IMR-90 (cell line): ENCODE data around the gene SSBP2. TPM values are rescaled to one million over a fixed set of nuclear protein-coding genes. Genes with fewer than 3 reads are reported as not detected.

ENCODE experiments used
- ATAC-seq: fragments of 200-7000 bp; cut with Tn5 transposase; 2 replicates; pipeline ENCODE4 v1.9.1; 2020; ENCODE audit warnings: low read depth, mild to moderate bottlenecking, moderate library complexity
- BruUV-seq: library from RNA; stranded (reverse); fragments of 400-500 nt; replicated peaks from 2 replicates; lab custom pipeline; 2021; lab: Mats Ljungman, UMichigan
- CTCF ChIA-PET: fragments of 300-600 bp; formaldehyde crosslinking; extraction: SDS; loops from one replicate; lab custom pipeline; 2021; ENCODE audit warnings: antibody characterized with exemption; lab: Yijun Ruan, JAX
- POLR2A ChIA-PET: fragments of 300-600 bp; sonication (Branson Sonifier 250); formaldehyde crosslinking; loops from one replicate; lab custom pipeline; 2022; ENCODE audit warnings: antibody characterized with exemption; ENCODE audit not compliant: unreplicated experiment; lab: Charles Lee
- DNase-seq: peaks from one replicate; pipeline ENCODE4 v3.0.0; 2013
- H2AFZ ChIP-seq: replicated peaks from 2 replicates; pipeline ENCODE3; 2013; ENCODE audit warnings: low read length, mild to moderate bottlenecking; ENCODE audit not compliant: poor library complexity
- H2AK5ac ChIP-seq: 2 replicates; pipeline ENCODE4 v1.6.1; 2013; ENCODE audit warnings: low read depth, low read length, inconsistent platforms
- H2AK9ac ChIP-seq: replicated peaks from 2 replicates; pipeline ENCODE3; 2013; ENCODE audit warnings: mild to moderate bottlenecking, low read depth, low read length, moderate library complexity; ENCODE audit not compliant: poor library complexity
- H2BK120ac ChIP-seq: 2 replicates; pipeline ENCODE4 v1.6.1; 2013; ENCODE audit warnings: low read depth, low read length, inconsistent platforms
- H2BK15ac ChIP-seq: 3 replicates; pipeline ENCODE4 v1.6.1; 2013; ENCODE audit warnings: low read depth, low read length, inconsistent platforms
- H2BK20ac ChIP-seq: 2 replicates; pipeline ENCODE4 v1.6.1; 2013; ENCODE audit warnings: low read depth, mild to moderate bottlenecking, inconsistent platforms, low read length, moderate library complexity
- H2BK5ac ChIP-seq: 2 replicates; pipeline ENCODE4 v1.6.1; 2013; ENCODE audit warnings: mild to moderate bottlenecking, low read depth, low read length, inconsistent platforms; ENCODE audit not compliant: poor library complexity, severe bottlenecking
- H3K14ac ChIP-seq: replicated peaks from 2 replicates; pipeline ENCODE4 v1.6.1; 2013; ENCODE audit warnings: low read depth, low read length, inconsistent platforms
- H3K18ac ChIP-seq: 2 replicates; pipeline ENCODE4 v1.6.1; 2013; ENCODE audit warnings: low read depth, low read length, control low read depth
- H3K23ac ChIP-seq: 2 replicates; pipeline ENCODE4 v1.6.1; 2013; ENCODE audit warnings: low read depth, low read length, inconsistent platforms
- H3K27ac ChIP-seq: 2 replicates; pipeline ENCODE4 v1.5.1; 2013; ENCODE audit warnings: mild to moderate bottlenecking, control low read depth, low read length; ENCODE audit not compliant: insufficient read depth
- H3K27me3 ChIP-seq: 2 replicates; pipeline ENCODE4 v1.6.1; 2013; ENCODE audit warnings: low read length; ENCODE audit not compliant: control insufficient read depth, insufficient read depth
- H3K36me3 ChIP-seq: 2 replicates; pipeline ENCODE4 v1.6.1; 2013; ENCODE audit warnings: low read length, mixed read lengths; ENCODE audit not compliant: control insufficient read depth, insufficient read depth
- H3K4ac ChIP-seq: 2 replicates; pipeline ENCODE4 v1.6.1; 2013; ENCODE audit warnings: low read depth, low read length, inconsistent platforms
- H3K4me1 ChIP-seq: 2 replicates; pipeline ENCODE4 v1.6.1; 2013; ENCODE audit warnings: low read length, mixed read lengths; ENCODE audit not compliant: control insufficient read depth, insufficient read depth
- H3K4me2 ChIP-seq: 2 replicates; pipeline ENCODE4 v1.6.1; 2013; ENCODE audit warnings: low read depth, mild to moderate bottlenecking, control low read depth, low read length, moderate library complexity
- H3K4me3 ChIP-seq: 2 replicates; pipeline ENCODE4 v1.5.1; 2013; ENCODE audit warnings: low read depth, mild to moderate bottlenecking, control low read depth, low read length, moderate library complexity; ENCODE audit not compliant: insufficient read depth
- H3K56ac ChIP-seq: 2 replicates; pipeline ENCODE4 v1.6.1; 2013; ENCODE audit warnings: low read length, inconsistent platforms; ENCODE audit not compliant: insufficient read depth; ENCODE audit errors: extremely low read depth
- H3K79me1 ChIP-seq, 2 experiments: 2 replicates each; pipeline ENCODE4 v1.6.1; 2013; ENCODE audit warnings: low read length in 2 of 2, inconsistent platforms in 1 of 2, low read depth in 1 of 2
- H3K9ac ChIP-seq: 2 replicates; pipeline ENCODE4 v1.6.1; 2013; ENCODE audit warnings: low read depth, low read length, control low read depth
- H3K9me1 ChIP-seq: 2 replicates; pipeline ENCODE4 v1.6.1; 2013; ENCODE audit warnings: low read length, inconsistent platforms; ENCODE audit not compliant: insufficient read depth
- H3K9me3 ChIP-seq: 2 replicates; pipeline ENCODE4 v1.6.1; 2013; ENCODE audit warnings: low read length; ENCODE audit not compliant: control insufficient read depth, insufficient read depth
- H4K20me1 ChIP-seq: 2 replicates; pipeline ENCODE4 v1.6.1; 2013; ENCODE audit warnings: low read length, inconsistent platforms; ENCODE audit not compliant: insufficient read depth
- H4K5ac ChIP-seq: 2 replicates; pipeline ENCODE4 v1.6.1; 2013; ENCODE audit warnings: mild to moderate bottlenecking, low read depth, low read length, control low read depth
- H4K8ac ChIP-seq, 2 experiments: 2 replicates each; pipeline ENCODE4 v1.6.1; 2013; ENCODE audit warnings: low read depth in 2 of 2, low read length in 2 of 2, control low read depth in 1 of 2, inconsistent platforms in 1 of 2
- H4K91ac ChIP-seq: 2 replicates; pipeline ENCODE4 v1.6.1; 2013; ENCODE audit warnings: low read depth, low read length, inconsistent platforms; ENCODE audit not compliant: insufficient read depth
- MXI1 ChIP-seq: IDR thresholded peaks from 2 replicates; pipeline ENCODE4 v1.6.1; 2012; ENCODE audit warnings: low read depth, mild to moderate bottlenecking, low read length, moderate library complexity, borderline replicate concordance
- WGBS, 2 experiments: methylation state at CpG; one replicate each; pipeline versions ENCODE4 v1.1.5 to v1.1.7; 2013; ENCODE audit warnings: missing lambda C conversion rate in 2 of 2; ENCODE audit not compliant: insufficient read length in 1 of 2; ENCODE audit errors: extremely low coverage in 2 of 2; 5-methylcytosine and 5-hydroxymethylcytosine counted together
- dilution Hi-C: fragments of 300-500 bp; cut with HindIII; formaldehyde crosslinking; loops from one replicate; pipeline ENCODE4 v1.14.3; 2018; ENCODE audit warnings: low sequenced_read_pairs; ENCODE audit not compliant: unreplicated experiment
- in situ Hi-C: fragments of 300-500 bp; cut with MboI; formaldehyde crosslinking; loops from 3 replicates; pipeline ENCODE4 v1.14.3; 2019; ENCODE audit warnings: low sequenced_read_pairs, inconsistent platforms, mixed read lengths
- intact Hi-C: fragments of 100-400 bp; cut with micrococcal nuclease; formaldehyde crosslinking; loops from 2 replicates; pipeline ENCODE4 v1.10.0; 2022
- polyA plus RNA-seq, 3 experiments: library from polyadenylated mRNA; depleted of rRNA; stranded (reverse); fragments of >200 nt; gene quantifications; 2 replicates each; pipeline ENCODE4 v1.2.3, GENCODE V29; 2012; ENCODE audit warnings: low replicate concordance in 1 of 3
- total RNA-seq: library from RNA; depleted of rRNA; stranded (reverse); fragments of >200 nt; gene quantifications from 2 replicates; pipeline ENCODE4 v1.2.3, GENCODE V29; 2012

SSBP2 gene
- total and polyA plus RNA-seq, 2 of the 4 experiments (the other 2 are of a cell fraction), result 38.4 to 42.7 TPM

GRCh38 chr5:81409361-81409760, 341.5 kb downstream of the SSBP2 start:
- Histone ChIP-seq H3K4me2 (no peak overlapping the region), H2AK9ac (no peak overlapping the region), H2BK120ac (no peak overlapping the region), H3K4me3 (no peak overlapping the region), H3K36me3 (no peaks in the 10 kb centered on the region), H2AFZ (no peak overlapping the region), H3K56ac (no peak overlapping the region), H3K9ac (no peak overlapping the region), H4K5ac (no peak overlapping the region), H4K91ac (no peak overlapping the region), H2BK20ac (no peak overlapping the region), H3K79me1 (no peaks in the 10 kb centered on the region), H2AK5ac (no peak overlapping the region), H2BK15ac (no peak overlapping the region), H2BK5ac (no peak overlapping the region), H4K20me1 (no peaks in the 10 kb centered on the region), H3K9me1 (0 out of 2 replicates have a peak, but pooled peaks cover 3% of the 10 kb centered on the region), H3K14ac (no peak overlapping the region), H4K8ac (no peak overlapping the region), H3K23ac (no peak overlapping the region), H3K27ac (no peak overlapping the region), H3K4ac (no peak overlapping the region), H3K9me3 (no peaks in the 10 kb centered on the region), H3K4me1 (no peaks in the 10 kb centered on the region; the same call in 1 of the 2 replicates), H3K27me3 (no peaks in the 10 kb centered on the region), H3K18ac (no peak overlapping the region)
- CTCF ChIA-PET, result interaction anchor here (1.3 kb wide), 1 partner anchor 12 kb away, joined by 3 read pairs; no protein-coding TSS in a partner anchor
- WGBS, 2 experiments, result no CpG with 5 or more reads among the region's 2 CpGs
- dilution Hi-C loops, result no loop called here
- POLR2A ChIA-PET, result no interaction called here
- intact Hi-C loops, result no loop called here
- BruUV-seq, result no TSS peak
- ATAC-seq (no peak), DNase-seq (no peak)
- in situ Hi-C loops, result no loop called here
- TF ChIP-seq MXI1, result no peak
